SH-SY5Y (cell line): ENCODE measurements around the gene UNG.

Experiments used
- GATA2 ChIP-seq: IDR thresholded peaks from 2 replicates; pipeline ENCODE4 v1.6.1; 2011; ENCODE audit warnings: mild to moderate bottlenecking, low read depth, low read length
- GATA3 ChIP-seq: IDR thresholded peaks from 2 replicates; pipeline ENCODE4 v1.6.1; 2011; ENCODE audit warnings: low read depth, mild to moderate bottlenecking, low read length, moderate library complexity

DNA sequence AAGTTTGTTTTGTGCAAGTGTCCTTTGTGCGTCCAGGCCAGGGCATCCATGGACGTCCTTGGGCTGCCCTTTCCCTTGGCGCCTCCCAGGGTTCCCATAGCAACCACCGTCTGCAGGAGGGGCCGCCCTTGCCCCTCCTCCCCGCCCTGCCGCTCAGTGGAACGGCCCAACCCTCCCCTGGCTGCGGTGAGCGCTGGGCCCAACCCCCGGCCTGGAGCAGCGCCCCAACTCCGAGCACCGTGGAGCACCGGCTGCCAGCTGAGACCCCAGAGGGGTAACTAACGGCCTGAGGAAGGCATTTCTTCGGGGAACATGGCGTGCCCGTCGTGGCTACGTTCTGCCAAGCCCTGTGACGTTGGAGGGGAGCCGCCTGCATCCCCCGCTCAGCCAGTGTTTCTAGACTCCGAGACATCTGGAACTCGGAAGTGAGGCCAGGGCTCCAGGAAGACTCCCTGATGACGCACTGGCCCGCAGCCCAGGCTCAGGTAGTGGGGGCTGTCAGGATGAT, 13.6 kb downstream of the UNG start:
- TF ChIP-seq GATA2 (no peak), GATA3 (no peak)
